Chondrocyte (in vitro differentiated cells): ENCODE data around the gene NECTIN3. TPM values are rescaled to one million over a fixed set of nuclear protein-coding genes. Genes with fewer than 3 reads are reported as not detected.

Source experiments
- DNase-seq: peaks from one replicate; pipeline ENCODE4 v3.0.0; 2021; ENCODE audit warnings: mixed read lengths, low spot score
- H3K27ac Mint-ChIP-seq: one replicate; pipeline ENCODE4 v1.8.0; 2021; ENCODE audit warnings: mild to moderate bottlenecking, moderate library complexity, mixed read lengths; ENCODE audit not compliant: unreplicated experiment
- H3K27me3 Mint-ChIP-seq: 2 replicates; pipeline ENCODE4 v1.8.0; 2021; ENCODE audit warnings: low read depth, mixed read lengths
- H3K36me3 Mint-ChIP-seq: 2 replicates; pipeline ENCODE4 v1.8.0; 2021; ENCODE audit warnings: low read depth, mixed read lengths
- H3K4me1 Mint-ChIP-seq: 2 replicates; pipeline ENCODE4 v1.8.0; 2021; ENCODE audit warnings: low read depth, mild to moderate bottlenecking, mixed read lengths
- H3K4me3 Mint-ChIP-seq: one replicate; pipeline ENCODE4 v1.8.0; 2021; ENCODE audit warnings: mild to moderate bottlenecking, moderate library complexity, mixed read lengths; ENCODE audit not compliant: unreplicated experiment
- H3K9me3 Mint-ChIP-seq: 2 replicates; pipeline ENCODE4 v1.8.0; 2021; ENCODE audit warnings: low read depth, mixed read lengths
- CTCF ChIP-seq: fragments of 200-600 bp; sonication (generic); IDR thresholded peaks from 2 replicates; pipeline ENCODE4 v1.5.0; 2021; ENCODE audit warnings: antibody characterized with exemption, mild to moderate bottlenecking, moderate library complexity
- long read RNA-seq: library from polyadenylated mRNA; stranded (forward); transcript quantifications from one replicate; pipeline ENCODE4 v2.0.0, GENCODE V29; 2021
- total RNA-seq: library from RNA; stranded (reverse); gene quantifications from 3 replicates; pipeline ENCODE4 v1.2.1, GENCODE V29; 2021

NECTIN3 gene
- 32.0 to 36.7 TPM (median 33.8 TPM) in 3 replicates for total RNA-seq
- long read RNA-seq, transcript NECTIN3-206 (6 exons, 3,664 nt), result major isoform, 15 of 16 reads
- long read RNA-seq, partial matches to known transcripts, result 0 of 16 reads
- long read RNA-seq, other reads (novel, unspliced or antisense), result 1 of 16 reads

DNA sequence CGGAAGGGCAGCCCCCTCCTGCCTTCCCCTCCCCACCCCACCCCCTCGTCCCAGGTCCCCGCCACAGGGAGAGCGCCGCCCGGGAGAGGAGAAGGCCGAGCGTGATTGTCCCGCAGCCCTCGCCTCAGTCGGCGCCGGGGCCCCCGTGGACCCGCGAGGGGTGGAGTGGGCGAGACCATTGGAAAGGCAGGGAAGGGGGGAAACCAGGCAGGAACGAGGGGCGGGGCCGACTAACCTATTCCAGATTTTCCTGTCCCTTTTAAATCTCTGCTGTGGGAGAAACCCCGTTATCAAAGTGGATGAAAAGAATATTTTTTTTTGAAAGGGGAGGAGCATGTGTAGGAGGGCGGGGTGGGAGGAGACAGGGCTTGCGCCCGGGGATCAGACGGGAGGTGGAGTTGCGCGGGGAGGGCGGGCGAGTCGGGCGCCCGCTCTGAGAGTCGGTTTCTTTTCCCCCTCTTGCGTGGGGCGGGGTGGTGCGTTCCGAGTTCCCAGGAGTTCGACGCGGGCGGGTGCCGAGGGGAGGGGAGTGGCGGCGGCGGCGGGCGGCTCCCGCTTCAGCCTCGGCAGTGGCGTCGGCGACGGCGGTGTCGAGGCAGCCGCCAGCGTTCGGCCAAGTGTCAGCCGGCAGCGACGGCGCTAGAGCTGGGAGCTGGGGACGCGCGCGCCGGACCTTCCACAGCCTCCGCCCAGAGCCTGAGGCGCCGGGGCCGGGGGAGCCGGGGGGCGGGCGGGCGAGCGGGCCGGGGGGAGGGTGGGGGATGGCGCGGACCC lies at the start of gene NECTIN3:
Gene NECTIN3, plus strand, starts transcription at position 560 of the 774 bp plus-strand sequence. Its CDS starts 202 bp downstream, at position 762.
- Mint-ChIP-seq H3K36me3 (no peaks in the 10 kb centered on the region), H3K27me3 (no peaks in the 10 kb centered on the region)

GRCh38 chr3:111027868-111028267 lies 43.7 kb upstream of the NECTIN3 start:
- no peak for TF ChIP-seq CTCF
- Mint-ChIP-seq H3K36me3 (no peaks in the 10 kb centered on the region), H3K9me3 (peaks cover 2% of the 10 kb centered on the region), H3K4me1 (no peaks in the 10 kb centered on the region), H3K27ac (no peak overlapping the region), H3K4me3 (no peak overlapping the region), H3K27me3 (peaks cover 3% of the 10 kb centered on the region)
- DNase-seq, result no peak

More for the DNA sequence above, at the start of gene NECTIN3:
- H3K4me3 Mint-ChIP-seq, result peak within 1 kb of the TSS; percentile 97
- no peak for TF ChIP-seq CTCF
- H3K4me1 Mint-ChIP-seq, result peaks cover 45% of the 10 kb centered on the region
- H3K9me3 Mint-ChIP-seq, result no peaks in the 10 kb centered on the region
- H3K27ac Mint-ChIP-seq, result peak within 1 kb of the TSS; percentile 94
- peak; percentile 98 for DNase-seq

DNA sequence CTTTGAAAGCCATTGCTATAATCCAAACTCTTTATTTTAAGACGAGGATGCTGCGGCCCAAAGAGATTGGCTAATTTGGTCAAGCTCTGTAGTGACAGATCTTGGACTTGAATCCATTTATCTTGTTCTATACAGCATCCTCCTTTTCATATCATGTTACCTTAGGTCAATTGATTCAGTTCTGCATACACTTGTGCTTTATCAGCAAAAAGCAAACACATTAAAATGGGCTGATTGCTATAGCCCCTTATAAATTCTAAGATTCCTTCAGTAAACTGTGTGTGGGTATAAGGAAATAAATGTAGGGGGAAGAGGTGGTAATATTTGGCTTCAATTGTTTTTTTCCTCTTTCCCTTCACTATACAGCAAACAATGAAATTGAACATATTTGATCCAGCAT lies 40.1 kb upstream of the NECTIN3 start:
- Mint-ChIP-seq H3K4me3 (no peak overlapping the region), H3K27me3 (peaks cover 3% of the 10 kb centered on the region)

DNA sequence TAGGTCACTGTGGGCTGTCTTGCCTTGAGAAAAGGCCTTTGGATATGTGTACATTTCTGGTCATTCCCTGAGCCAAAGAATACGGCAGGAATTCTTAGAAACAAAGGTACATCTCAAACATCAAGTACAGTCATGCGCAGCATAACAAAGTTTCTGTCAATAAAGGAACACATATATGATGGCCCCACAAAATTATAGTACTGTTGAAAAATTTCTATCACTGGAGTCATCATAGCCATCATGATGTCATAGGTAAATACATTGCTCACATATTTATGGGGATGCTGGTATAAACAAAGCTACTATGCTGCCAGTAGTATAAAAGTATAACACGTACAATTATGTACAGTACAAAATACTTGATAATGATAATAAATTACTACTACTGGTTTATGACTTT lies 38.9 kb upstream of the NECTIN3 start:
- no peak for TF ChIP-seq CTCF
- no peak for DNase-seq

More for the DNA sequence above, 40.1 kb upstream of the NECTIN3 start:
- no peaks in the 10 kb centered on the region for H3K4me1 Mint-ChIP-seq
- peaks cover 3% of the 10 kb centered on the region for H3K9me3 Mint-ChIP-seq
- TF ChIP-seq CTCF, result no peak
- no peaks in the 10 kb centered on the region for H3K36me3 Mint-ChIP-seq
- H3K27ac Mint-ChIP-seq, result no peak overlapping the region
- no peak for DNase-seq

GRCh38 chr3:111033470-111034050 lies 38.1 kb upstream of the NECTIN3 start:
- no peaks in the 10 kb centered on the region for H3K4me1 Mint-ChIP-seq
- peaks cover 23% of the 10 kb centered on the region for H3K9me3 Mint-ChIP-seq
- no peak for TF ChIP-seq CTCF
- H3K27ac Mint-ChIP-seq, result no peak overlapping the region
- DNase-seq, result no peak
- H3K27me3 Mint-ChIP-seq, result peaks cover 3% of the 10 kb centered on the region
- H3K4me3 Mint-ChIP-seq, result no peak overlapping the region
- peaks cover 4% of the 10 kb centered on the region for H3K36me3 Mint-ChIP-seq

More for the DNA sequence above, 38.9 kb upstream of the NECTIN3 start:
- Mint-ChIP-seq H3K4me1 (no peaks in the 10 kb centered on the region), H3K4me3 (no peak overlapping the region), H3K27ac (no peak overlapping the region), H3K9me3 (peaks cover 14% of the 10 kb centered on the region), H3K36me3 (peaks cover 3% of the 10 kb centered on the region), H3K27me3 (peaks cover 3% of the 10 kb centered on the region)
